Activated T-cell treated with anti-CD3 and anti-CD28 coated beads, Interleukin-2, amount 50 U/mL, for 4 hours (primary cell): Measurements from ENCODE around the gene LRRC3C. TPM values are rescaled to one million over a fixed set of nuclear protein-coding genes. Genes with fewer than 3 reads are reported as not detected.

Experiments
- ATAC-seq, 2 donors: fragments of 200-7000 bp; cut with Tn5 transposase; one replicate each; pipeline ENCODE4 v1.10.0; 2021
- DNase-seq: peaks from one replicate; pipeline ENCODE4 v3.0.0-alpha.2; 2020
- H3K27me3 Mint-ChIP-seq: one replicate; pipeline ENCODE4 v1.8.0; 2021; ENCODE audit warnings: low read depth, mixed read lengths
- H3K36me3 Mint-ChIP-seq: one replicate; pipeline ENCODE4 v1.8.0; 2022; ENCODE audit warnings: mixed read lengths; ENCODE audit not compliant: insufficient read depth
- H3K4me1 Mint-ChIP-seq: one replicate; pipeline ENCODE4 v1.8.0; 2021; ENCODE audit warnings: low read depth, mixed read lengths
- H3K4me3 Mint-ChIP-seq: one replicate; pipeline ENCODE4 v1.8.0; 2021; ENCODE audit warnings: mild to moderate bottlenecking, moderate library complexity, mixed read lengths
- H3K9me3 Mint-ChIP-seq: one replicate; pipeline ENCODE4 v1.8.0; 2021; ENCODE audit warnings: mixed read lengths
- total RNA-seq, 3 donors: library from RNA; stranded (reverse); gene quantifications; one replicate each; pipeline ENCODE4 v1.2.1, GENCODE V29; 2021

The LRRC3C gene
- total RNA-seq, 3 donors from 2014 or later = not detected

DNA sequence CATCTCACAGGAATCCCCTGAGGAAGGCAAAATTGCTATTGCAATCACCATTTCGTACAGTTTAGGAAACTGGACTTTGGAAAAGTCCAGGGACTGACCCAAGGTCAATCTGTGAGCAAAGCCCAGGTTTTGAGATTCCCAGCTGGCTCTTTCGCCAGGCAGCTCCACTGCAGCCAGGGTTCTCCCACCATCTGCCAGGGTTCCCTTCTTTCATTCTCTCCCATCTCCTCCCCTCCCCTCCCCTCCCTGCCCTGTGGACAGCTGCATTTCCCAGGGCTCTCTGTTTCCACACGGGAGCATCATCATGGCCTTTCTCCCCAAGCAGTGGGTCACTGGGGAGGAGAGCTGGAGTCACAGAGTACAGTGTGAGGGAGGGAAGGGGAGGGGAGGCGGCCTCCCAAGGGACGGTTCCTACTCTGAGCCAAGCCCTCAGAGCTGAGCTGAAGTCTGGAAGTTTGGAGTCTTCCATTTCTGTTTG lies 23.4 kb downstream of the LRRC3C start:
- H3K9me3 Mint-ChIP-seq = no peaks in the 10 kb centered on the region
- H3K4me3 Mint-ChIP-seq = no peak overlapping the region
- no peak for ATAC-seq
- no peaks in the 10 kb centered on the region for H3K27me3 Mint-ChIP-seq
- H3K4me1 Mint-ChIP-seq = peaks cover 23% of the 10 kb centered on the region
- no peak for DNase-seq
- no peaks in the 10 kb centered on the region for H3K36me3 Mint-ChIP-seq

DNA sequence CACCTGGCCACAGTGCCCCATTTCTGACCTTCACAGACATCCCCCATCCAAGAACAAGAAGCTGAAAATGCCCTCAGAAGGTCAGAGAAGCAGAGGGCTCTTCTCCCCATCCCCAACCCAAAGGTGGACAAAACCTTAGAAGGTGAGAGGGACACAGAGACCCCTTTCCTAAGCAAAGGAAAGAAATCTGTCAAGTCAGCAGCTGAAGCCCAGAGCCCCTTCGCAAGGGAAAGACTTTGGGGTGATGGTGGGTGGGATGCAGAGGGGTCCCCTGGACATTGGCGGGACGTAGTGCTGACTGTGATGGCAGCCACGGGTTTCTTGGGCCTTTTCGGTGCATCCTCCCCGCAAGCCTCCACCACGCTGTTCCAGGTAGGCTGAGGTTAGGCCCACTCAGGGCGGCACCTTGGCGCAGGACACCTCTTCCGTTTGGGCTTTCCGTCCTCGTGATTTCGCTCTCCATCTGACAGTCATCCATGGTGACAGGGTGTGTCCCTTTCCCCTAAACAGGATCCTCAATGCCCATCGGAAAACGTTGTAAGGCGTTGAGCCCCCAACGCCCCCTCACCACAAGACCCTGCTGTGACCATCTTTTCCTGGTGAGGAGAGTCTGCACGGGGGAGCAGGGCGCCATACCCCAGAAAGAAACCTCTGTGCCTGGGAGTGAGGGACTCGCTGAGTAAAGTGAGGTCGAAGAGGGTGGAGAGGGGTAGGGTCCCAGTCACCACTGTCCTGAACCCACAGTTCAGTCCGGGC lies 24.6 kb downstream of the LRRC3C start:
- peak; percentile 10 to 15 for ATAC-seq
- no peak for DNase-seq
- Mint-ChIP-seq H3K27me3 (no peaks in the 10 kb centered on the region), H3K9me3 (no peaks in the 10 kb centered on the region), H3K4me1 (peaks cover 23% of the 10 kb centered on the region), H3K4me3 (peak overlapping the region; percentile 64), H3K36me3 (no peaks in the 10 kb centered on the region)

DNA sequence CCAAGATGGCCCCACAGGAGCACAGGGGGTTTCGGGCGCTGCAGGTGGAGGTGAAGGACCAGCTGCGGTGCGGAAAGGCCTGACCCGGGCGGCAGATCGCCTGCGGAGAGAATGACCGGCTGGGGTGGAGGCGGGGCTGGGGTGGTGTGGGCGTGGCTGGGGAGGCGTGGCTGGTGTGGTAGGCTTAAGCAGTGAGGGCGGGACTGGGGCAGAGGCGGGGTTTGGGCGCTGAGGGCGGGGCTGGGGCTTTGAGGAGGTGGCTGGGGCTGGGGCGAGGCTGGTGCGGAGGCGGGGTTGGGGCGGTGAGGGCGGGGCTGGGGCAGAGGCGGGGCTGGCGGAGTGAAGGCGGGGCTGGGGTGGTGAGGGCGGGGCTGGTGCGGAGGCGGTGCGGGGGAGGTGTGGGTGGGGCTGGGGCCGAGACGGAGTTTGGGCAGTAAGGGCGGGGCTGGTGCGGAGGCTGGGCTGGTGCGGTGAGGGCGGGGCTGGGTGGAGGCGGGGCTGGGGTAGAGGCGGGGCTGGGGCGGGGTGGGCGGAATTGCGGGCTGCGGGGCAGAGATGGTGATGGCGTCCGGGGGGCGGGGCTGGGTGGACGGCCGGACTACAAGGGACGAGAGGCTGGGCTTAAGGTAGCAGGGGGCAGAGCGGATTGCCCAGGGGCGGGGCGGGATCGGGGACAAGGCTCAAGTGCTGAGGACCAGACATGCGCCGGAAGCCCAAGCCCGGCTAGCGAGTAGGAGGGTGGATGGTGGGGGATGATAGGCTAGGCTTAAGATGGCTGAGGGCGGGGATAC lies 25.3 kb downstream of the LRRC3C start:
- DNase-seq = peak; percentile 95
- no peaks in the 10 kb centered on the region for H3K36me3 Mint-ChIP-seq
- no peaks in the 10 kb centered on the region for H3K27me3 Mint-ChIP-seq
- H3K9me3 Mint-ChIP-seq = no peaks in the 10 kb centered on the region
- H3K4me3 Mint-ChIP-seq = peak overlapping the region; percentile 76
- peak; percentile 85 for ATAC-seq
- peaks cover 17% of the 10 kb centered on the region for H3K4me1 Mint-ChIP-seq

DNA sequence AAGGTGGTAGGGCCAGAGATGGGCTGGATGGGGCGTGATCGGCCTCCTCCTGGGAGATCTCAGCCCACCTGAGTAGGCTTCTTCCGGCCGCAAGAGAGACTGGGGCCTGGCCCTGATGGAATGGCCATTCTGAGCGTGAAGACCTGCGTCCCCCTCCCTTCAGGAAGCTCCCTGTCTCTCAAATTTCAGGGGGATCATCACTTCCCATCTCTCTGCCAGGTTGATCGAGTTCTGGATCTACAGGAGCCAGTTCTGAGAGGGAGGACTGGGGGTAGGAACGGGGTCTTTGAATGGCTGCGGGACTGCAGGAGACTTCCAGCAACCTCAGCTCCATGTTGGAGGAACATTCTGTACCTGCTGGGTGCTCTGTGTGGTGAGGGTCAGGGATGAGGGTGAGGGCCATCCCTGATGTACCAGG lies 25.9 kb downstream of the LRRC3C start:
- peak overlapping the region; percentile 76 for H3K4me3 Mint-ChIP-seq
- ATAC-seq (no peak), DNase-seq (no peak)
- no peaks in the 10 kb centered on the region for H3K27me3 Mint-ChIP-seq
- peaks cover 14% of the 10 kb centered on the region for H3K4me1 Mint-ChIP-seq
- no peaks in the 10 kb centered on the region for H3K36me3 Mint-ChIP-seq
- no peaks in the 10 kb centered on the region for H3K9me3 Mint-ChIP-seq

DNA sequence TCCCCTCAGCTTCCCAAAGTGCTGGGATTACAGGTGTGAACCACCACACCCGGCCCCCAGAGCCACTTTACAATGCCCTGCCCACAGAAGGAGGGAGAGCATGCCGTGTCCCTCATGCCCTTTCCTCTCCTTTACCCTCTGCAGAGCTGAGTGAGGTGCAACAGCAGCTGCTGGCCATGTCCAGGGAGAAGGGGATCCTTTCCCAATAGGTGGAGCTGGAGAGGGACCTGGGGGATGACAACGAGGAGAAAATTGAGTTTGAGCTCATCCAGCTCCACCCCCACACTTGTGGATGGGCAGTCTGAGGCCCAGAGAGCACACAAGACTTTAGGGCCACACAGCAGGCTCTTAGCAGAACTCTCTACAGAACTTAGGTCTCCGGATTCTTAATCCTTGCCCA lies 27.3 kb downstream of the LRRC3C start:
- no peak for ATAC-seq
- Mint-ChIP-seq H3K36me3 (no peaks in the 10 kb centered on the region), H3K4me3 (no peak overlapping the region), H3K9me3 (no peaks in the 10 kb centered on the region), H3K27me3 (no peaks in the 10 kb centered on the region), H3K4me1 (peaks cover 18% of the 10 kb centered on the region)
- no peak for DNase-seq

DNA sequence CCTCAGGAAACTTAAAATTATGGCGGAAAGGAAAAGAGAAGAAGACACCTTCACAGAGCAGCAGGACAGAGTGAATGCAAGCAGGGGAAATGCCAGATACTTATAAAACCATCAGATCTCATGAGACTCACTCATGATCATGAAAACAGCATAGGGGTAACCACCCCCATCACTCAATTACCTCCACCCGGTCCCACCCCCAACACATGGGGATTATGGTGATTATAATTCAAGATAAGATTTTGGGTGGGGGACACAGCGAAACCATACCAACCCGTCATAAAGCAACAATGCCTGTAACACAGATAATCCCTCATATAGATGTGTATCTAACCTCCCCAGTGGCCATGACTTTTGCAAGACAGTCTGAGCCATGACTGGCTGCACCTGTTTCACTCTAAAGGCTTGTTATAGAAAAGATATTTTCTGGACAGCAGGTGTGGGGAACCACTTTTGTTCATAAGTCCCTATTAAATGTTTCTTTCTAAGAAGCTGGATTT lies 28.2 kb downstream of the LRRC3C start:
- Mint-ChIP-seq H3K27me3 (no peaks in the 10 kb centered on the region), H3K4me1 (peaks cover 18% of the 10 kb centered on the region), H3K4me3 (no peak overlapping the region), H3K36me3 (no peaks in the 10 kb centered on the region), H3K9me3 (no peaks in the 10 kb centered on the region)
- no peak for ATAC-seq
- DNase-seq = no peak

DNA sequence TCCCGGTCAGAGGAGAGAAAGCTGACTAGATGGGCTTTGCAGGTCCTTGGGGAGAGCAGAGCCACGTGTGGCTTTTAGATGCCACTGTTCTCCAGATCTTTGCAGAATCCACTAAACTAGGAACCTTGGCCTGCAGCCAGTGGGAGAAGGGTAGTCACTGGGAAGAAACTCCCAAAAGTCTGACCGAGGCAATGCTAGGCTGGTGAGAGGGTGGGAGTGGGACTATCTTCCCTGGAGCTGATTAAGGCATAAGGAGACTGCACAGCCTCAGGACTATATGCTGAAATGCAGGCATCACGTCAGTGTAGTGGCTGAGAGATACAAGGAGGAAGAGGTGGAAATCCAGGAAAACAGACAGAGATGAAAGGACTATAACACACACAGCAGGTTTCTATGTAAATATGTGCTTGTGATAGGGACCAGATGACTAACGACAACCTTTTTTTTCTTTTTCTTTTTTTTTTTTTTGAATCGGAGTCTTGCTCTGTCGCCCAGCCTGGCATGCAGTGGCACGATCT lies 33.1 kb downstream of the LRRC3C start:
- no peak for DNase-seq
- Mint-ChIP-seq H3K27me3 (no peaks in the 10 kb centered on the region), H3K36me3 (no peaks in the 10 kb centered on the region), H3K4me3 (no peak overlapping the region), H3K9me3 (no peaks in the 10 kb centered on the region), H3K4me1 (peaks cover 26% of the 10 kb centered on the region)
- no peak for ATAC-seq

DNA sequence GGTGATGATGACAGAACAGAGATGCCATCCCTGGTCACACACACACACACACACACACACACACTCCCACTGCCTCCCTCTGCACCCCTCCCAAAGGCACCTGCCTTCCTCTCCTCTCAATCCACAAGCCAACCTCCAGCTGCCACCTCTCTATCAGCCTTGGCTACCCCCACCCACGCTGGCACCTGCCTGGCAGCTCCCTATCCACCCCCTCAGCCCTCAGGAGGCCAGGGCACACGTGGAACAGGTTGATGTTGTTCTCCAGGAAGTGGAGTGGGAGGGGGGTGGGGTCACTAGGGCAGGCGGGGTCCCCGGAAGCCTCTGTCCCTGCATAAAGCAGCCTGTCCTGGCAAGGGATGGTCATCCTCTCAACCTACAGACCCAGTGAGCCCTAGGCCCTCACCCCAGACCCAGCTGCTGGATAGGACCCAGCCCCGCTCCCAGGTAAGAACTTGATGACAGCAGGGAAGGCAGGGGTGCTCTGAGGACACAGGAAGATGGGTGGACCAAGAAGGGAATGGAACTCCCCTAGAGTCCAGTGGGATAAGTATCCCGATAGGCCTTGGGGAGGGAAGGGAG lies 35.2 kb downstream of the LRRC3C start, which contains the start of gene GSDMA:
Gene GSDMA (plus strand): TSS at position 363 of the 579 bp plus-strand sequence. CDS start 2,684 bp downstream, outside the sequence.
- H3K4me1 Mint-ChIP-seq = peaks cover 31% of the 10 kb centered on the region
- no peak for ATAC-seq

DNA sequence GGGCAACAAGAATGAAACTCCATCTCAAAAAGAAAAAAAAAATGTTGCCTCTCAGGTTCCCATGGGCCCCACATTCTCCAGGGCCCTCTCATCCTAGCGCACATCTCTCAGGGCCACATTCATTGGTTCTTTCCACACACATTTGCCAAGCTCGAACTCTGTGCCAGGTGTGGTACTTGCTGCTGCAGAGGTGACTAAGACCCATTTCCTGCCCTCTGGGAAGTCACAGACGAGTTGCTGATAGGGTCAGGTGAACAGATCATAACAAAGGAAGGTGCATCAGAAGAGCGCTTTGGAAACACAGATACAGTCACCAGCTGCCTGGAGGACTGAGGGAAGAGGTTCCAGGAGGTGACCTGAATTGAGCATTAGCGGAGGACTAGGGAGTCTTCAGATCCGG lies 36.3 kb downstream of the LRRC3C start:
- DNase-seq (peak; percentile 42), ATAC-seq (peak; percentile 38 to 66)
- Mint-ChIP-seq H3K4me1 (peaks cover 30% of the 10 kb centered on the region), H3K27me3 (peaks cover 2% of the 10 kb centered on the region), H3K4me3 (peak overlapping the region; percentile 12), H3K9me3 (no peaks in the 10 kb centered on the region), H3K36me3 (no peaks in the 10 kb centered on the region)

More for the DNA sequence above, 35.2 kb downstream of the LRRC3C start, which contains the start of gene GSDMA:
- Mint-ChIP-seq H3K36me3 (no peaks in the 10 kb centered on the region), H3K27me3 (peaks cover 2% of the 10 kb centered on the region), H3K4me3 (peak within 1 kb of the TSS; percentile 12), H3K9me3 (no peaks in the 10 kb centered on the region)
- peak; percentile 14 for DNase-seq

DNA sequence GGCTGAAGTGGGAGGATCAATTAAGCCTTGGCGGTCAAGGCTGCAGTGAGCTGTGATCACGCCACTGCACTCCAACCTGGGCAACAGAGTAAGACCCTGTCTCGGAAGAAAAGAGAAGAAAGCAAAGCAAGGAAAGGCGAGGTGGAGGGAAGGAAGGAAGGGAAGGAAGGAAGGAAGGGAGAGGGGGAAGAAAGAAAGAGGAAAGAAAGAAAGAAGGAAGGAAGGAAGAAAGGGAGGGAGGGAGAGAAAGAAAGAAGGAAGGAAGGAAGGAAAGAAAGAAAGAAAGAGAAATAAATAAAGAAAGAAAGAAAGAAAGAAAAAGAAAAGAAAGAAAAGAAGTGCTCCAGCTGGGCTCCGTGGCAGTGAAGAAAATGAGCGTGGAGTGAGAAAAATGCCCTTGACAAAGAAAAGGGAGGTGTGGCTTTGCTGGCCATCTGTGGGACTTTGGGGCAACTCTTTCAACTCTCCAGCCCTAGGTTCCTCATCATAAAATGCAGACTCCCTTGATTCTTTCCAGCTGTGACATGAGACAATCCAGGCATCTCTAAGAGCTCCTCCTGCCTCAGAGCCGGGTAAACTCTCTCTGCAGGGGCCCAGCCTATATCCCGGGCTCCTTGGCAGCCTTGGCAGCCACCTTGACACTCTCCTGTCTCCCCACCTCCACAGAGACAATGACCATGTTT lies 37.6 kb downstream of the LRRC3C start:
- DNase-seq = no peak
- H3K4me1 Mint-ChIP-seq = peaks cover 26% of the 10 kb centered on the region
- H3K9me3 Mint-ChIP-seq = no peaks in the 10 kb centered on the region
- H3K36me3 Mint-ChIP-seq = no peaks in the 10 kb centered on the region
- peaks cover 2% of the 10 kb centered on the region for H3K27me3 Mint-ChIP-seq
- no peak overlapping the region for H3K4me3 Mint-ChIP-seq
- no peak for ATAC-seq

DNA sequence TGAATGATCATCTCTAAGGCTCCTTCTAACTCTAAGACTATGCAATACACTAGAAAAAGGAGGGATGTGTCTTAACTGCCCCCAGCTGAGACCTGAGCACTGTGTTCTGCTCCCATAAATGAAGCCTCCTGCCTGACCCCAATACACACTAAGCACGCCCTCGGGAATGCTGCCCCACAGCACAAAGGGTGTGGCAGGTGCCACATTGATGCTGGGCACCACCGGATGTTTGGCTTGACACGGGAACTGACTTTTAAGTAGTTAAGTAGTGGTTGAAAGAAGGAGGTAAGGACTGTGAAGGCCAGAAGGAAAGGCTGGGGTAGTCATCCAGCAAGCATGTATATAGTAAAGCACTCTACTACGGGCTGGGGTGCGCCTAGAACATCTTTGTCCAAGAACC lies 39.2 kb downstream of the LRRC3C start:
- H3K36me3 Mint-ChIP-seq = no peaks in the 10 kb centered on the region
- H3K27me3 Mint-ChIP-seq = peaks cover 6% of the 10 kb centered on the region
- H3K4me1 Mint-ChIP-seq = peaks cover 26% of the 10 kb centered on the region
- no peaks in the 10 kb centered on the region for H3K9me3 Mint-ChIP-seq
- ATAC-seq (no peak), DNase-seq (no peak)
- no peak overlapping the region for H3K4me3 Mint-ChIP-seq

DNA sequence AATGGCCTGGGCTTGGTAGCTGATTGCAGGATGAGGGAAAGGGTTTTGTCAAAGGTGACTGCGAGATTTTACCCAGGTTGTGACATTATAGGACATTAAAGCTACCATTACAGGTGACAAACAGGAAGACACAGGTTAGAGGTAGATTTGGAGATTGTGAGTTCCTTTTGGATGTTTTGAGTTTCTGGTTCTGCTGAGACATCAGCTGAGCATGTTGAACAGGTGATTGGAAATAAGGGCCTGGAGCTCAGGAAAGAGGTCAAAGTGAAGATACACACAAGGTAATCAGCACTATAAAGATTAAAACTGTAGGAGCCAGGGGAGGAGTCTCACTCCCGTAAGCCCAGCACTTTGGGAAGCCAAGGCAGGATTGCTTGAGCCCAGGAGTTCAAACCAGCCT lies 41.2 kb downstream of the LRRC3C start:
- no peak for DNase-seq
- no peaks in the 10 kb centered on the region for H3K9me3 Mint-ChIP-seq
- H3K36me3 Mint-ChIP-seq = no peaks in the 10 kb centered on the region
- peaks cover 13% of the 10 kb centered on the region for H3K27me3 Mint-ChIP-seq
- H3K4me3 Mint-ChIP-seq = no peak overlapping the region
- H3K4me1 Mint-ChIP-seq = peaks cover 11% of the 10 kb centered on the region
- ATAC-seq = no peak

DNA sequence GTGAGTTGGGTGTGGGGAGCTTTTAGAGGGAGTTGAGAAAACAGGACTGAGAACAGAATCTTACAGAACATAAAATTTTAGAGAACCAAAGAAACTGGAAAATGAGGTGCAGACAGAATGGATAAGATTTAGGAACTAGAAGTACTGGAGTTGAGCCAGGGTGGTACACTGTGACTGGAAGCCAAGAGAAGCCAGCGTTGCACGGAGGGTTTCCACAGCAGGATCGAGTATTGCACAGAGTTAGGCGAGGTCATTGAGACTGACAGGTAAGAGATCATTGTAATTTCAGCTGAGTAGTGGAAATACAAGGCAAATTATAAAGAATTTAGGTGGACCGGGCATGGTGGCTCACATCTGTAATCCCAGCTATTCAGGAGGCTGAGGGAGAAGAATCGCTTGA lies 41.8 kb downstream of the LRRC3C start:
- no peaks in the 10 kb centered on the region for H3K9me3 Mint-ChIP-seq
- H3K4me3 Mint-ChIP-seq = no peak overlapping the region
- H3K36me3 Mint-ChIP-seq = no peaks in the 10 kb centered on the region
- no peak for ATAC-seq
- peaks cover 15% of the 10 kb centered on the region for H3K27me3 Mint-ChIP-seq
- peaks cover 6% of the 10 kb centered on the region for H3K4me1 Mint-ChIP-seq
- no peak for DNase-seq
